ENCODE data around the gene TUBB8. TPM values are rescaled to one million over a fixed set of nuclear protein-coding genes. Genes with fewer than 3 reads are reported as not detected.

Gene TUBB8
- total and polyA plus RNA-seq, 2 of the 4 experiments (the other 2 are of a cell fraction), result 0.07 TPM; not detected in 1

GRCh38 chr10:79532-80215, 30.6 kb upstream of the TUBB8 start:
- Histone ChIP-seq H2BK5ac (ENCODE audit: low read depth, low read length, poor library complexity, severe bottlenecking) (no peak overlapping the region), H2BK15ac (ENCODE audit: low read depth, low read length) (no peak overlapping the region), H3K36me3 (ENCODE audit: control insufficient read depth, insufficient read depth, low read length) (no peaks in the 10 kb centered on the region), H4K20me1 (ENCODE audit: insufficient read depth, low read length) (no peaks in the 10 kb centered on the region), H3K27ac (ENCODE audit: insufficient read depth, low read length) (no peak overlapping the region), H4K91ac (ENCODE audit: insufficient read depth, low read depth, low read length) (no peak overlapping the region), H3K4me3 (ENCODE audit: insufficient read depth, low read depth, low read length) (no peak overlapping the region), H2BK20ac (ENCODE audit: low read depth, low read length) (no peak overlapping the region), H2AK9ac (replicated peaks; ENCODE audit: low read depth, low read length, poor library complexity) (no peak overlapping the region), H3K9me3 (ENCODE audit: control insufficient read depth, insufficient read depth, low read length) (no peaks in the 10 kb centered on the region), H4K8ac (ENCODE audit: low read depth in 2 of 2, low read length in 2 of 2) (no peak overlapping the region), H3K23ac (ENCODE audit: low read depth, low read length) (no peak overlapping the region), H3K56ac (ENCODE audit: extremely low read depth, insufficient read depth, low read length) (no peak overlapping the region), H3K9ac (ENCODE audit: low read depth, low read length) (no peak overlapping the region), H2AFZ (replicated peaks; ENCODE audit: low read length, poor library complexity) (no peak overlapping the region), H3K27me3 (ENCODE audit: control insufficient read depth, insufficient read depth, low read length) (peaks cover 20% of the 10 kb centered on the region), H3K18ac (ENCODE audit: low read depth, low read length) (no peak overlapping the region), H3K14ac (replicated peaks; ENCODE audit: low read depth, low read length) (no peak overlapping the region), H3K4ac (ENCODE audit: low read depth, low read length) (no peak overlapping the region), H2BK120ac (ENCODE audit: low read depth, low read length) (no peak overlapping the region), H2AK5ac (ENCODE audit: low read depth, low read length) (no peak overlapping the region), H3K79me1 (ENCODE audit: low read depth in 1 of 2, low read length in 2 of 2) (no peaks in the 10 kb centered on the region), H3K4me2 (ENCODE audit: low read depth, low read length) (no peak overlapping the region), H3K4me1 (ENCODE audit: control insufficient read depth, insufficient read depth, low read length) (no peaks in the 10 kb centered on the region), H4K5ac (ENCODE audit: low read depth, low read length) (no peak overlapping the region), H3K9me1 (ENCODE audit: insufficient read depth, low read length) (no peaks in the 10 kb centered on the region)
- intact Hi-C loops (cut with micrococcal nuclease), result no loop called here
- dilution Hi-C loops (cut with HindIII; ENCODE audit: low sequenced_read_pairs, unreplicated experiment), result no loop called here
- in situ Hi-C loops (cut with MboI; ENCODE audit: low sequenced_read_pairs), result no loop called here
- DNase-seq (no peak), ATAC-seq (ENCODE audit: low read depth) (no peak)
- no TSS peak for BruUV-seq (replicated peaks)
- WGBS, 2 experiments (ENCODE audit: extremely low coverage in 2 of 2, insufficient read length in 1 of 2), result no CpG with 5 or more reads among the region's 4 CpGs
- ChIA-PET POLR2A (ENCODE audit: unreplicated experiment) (no interaction called here), CTCF (no interaction called here)
- no peak for TF ChIP-seq CEBPB (IDR thresholded peaks at IDR 0.05; ENCODE audit: low read depth, low read length)
- no peak for TF ChIP-seq FOS (IDR thresholded peaks at IDR 0.05; ENCODE audit: low read depth, low read length)
- TF ChIP-seq POLR2A (IDR thresholded peaks at IDR 0.05; ENCODE audit: low read depth, low read length), result no peak
- no peak for TF ChIP-seq RAD21 (IDR thresholded peaks at IDR 0.05; ENCODE audit: low read length)
- TF ChIP-seq MAZ (IDR thresholded peaks at IDR 0.05; ENCODE audit: borderline replicate concordance, low read depth, low read length), result no peak
- TF ChIP-seq MXI1 (IDR thresholded peaks at IDR 0.05; ENCODE audit: borderline replicate concordance, low read depth, low read length), result no peak
- TF ChIP-seq MAFK (IDR thresholded peaks at IDR 0.05; ENCODE audit: low read depth, low read length), result no peak
- TF ChIP-seq BHLHE40 (IDR thresholded peaks at IDR 0.05; ENCODE audit: low read depth, low read length), result no peak
- TF ChIP-seq NFE2L2 (IDR thresholded peaks at IDR 0.05; ENCODE audit: low read depth, low read length), result no peak
- no peak for TF ChIP-seq ELK1 (IDR thresholded peaks at IDR 0.05; ENCODE audit: borderline replicate concordance, low read depth, low read length)
- no peak for TF ChIP-seq USF2 (IDR thresholded peaks at IDR 0.05; ENCODE audit: low read depth, low read length)
- no peak for TF ChIP-seq RCOR1 (IDR thresholded peaks at IDR 0.05; ENCODE audit: insufficient replicate concordance, low read length)
- TF ChIP-seq CTCF (conservative IDR thresholded peaks at IDR 0.05; ENCODE audit: low read depth, low read length), result no peak
- no peak for TF ChIP-seq SMC3 (IDR thresholded peaks at IDR 0.05; ENCODE audit: low read depth, low read length)
- TF ChIP-seq RFX5 (IDR thresholded peaks at IDR 0.05; ENCODE audit: low read depth, low read length), result no peak
- no peak for TF ChIP-seq CHD1 (IDR thresholded peaks at IDR 0.05; ENCODE audit: low read depth, low read length)
